GM13977 (cell line): Measurements from ENCODE around the gene SYCP2L.
"Not testable (repeated sequence)": the region's sequence is repeated elsewhere in the genome, so short reads cannot be mapped to it uniquely, and the experiment has no call there.

ENCODE experiments used
- DNase-seq: peaks from one replicate; pipeline ENCODE4 v3.0.0; 2012; ENCODE audit warnings: low spot score
- CTCF ChIP-seq: IDR thresholded peaks from 2 replicates; pipeline ENCODE4 v1.5.1; 2012; ENCODE audit warnings: mild to moderate bottlenecking, control low read depth; ENCODE audit not compliant: insufficient read depth; ENCODE audit errors: extremely low read depth, missing control alignments
- in situ Hi-C: fragments of 300-500 bp; cut with MboI; formaldehyde crosslinking; loops from one replicate; pipeline ENCODE4 v1.12.0; 2022; ENCODE audit warnings: low sequenced_read_pairs, low pct_unique_long_range_greater_than_20kb, mixed read lengths, inconsistent platforms; ENCODE audit not compliant: unreplicated experiment

Gene SYCP2L

GRCh38 chr6:10877871-10878270 lies 9.0 kb upstream of the SYCP2L start:
- no peak for DNase-seq
- no peak for TF ChIP-seq CTCF
- in situ Hi-C loops = no loop called here

GRCh38 chr6:10880366-10880765 lies 6.5 kb upstream of the SYCP2L start:
- no peak for TF ChIP-seq CTCF
- DNase-seq = no peak
- in situ Hi-C loops = no loop called here

GRCh38 chr6:10882253-10882630 lies 4.6 kb upstream of the SYCP2L start:
- in situ Hi-C loops, DNase-seq: not testable (repeated sequence)

- DNase-seq = no peak
- TF ChIP-seq CTCF = no peak
- in situ Hi-C loops = no loop called here
Measured at GRCh38 chr6:10882657-10883171, 4.1 kb upstream of the SYCP2L start.

GRCh38 chr6:10883312-10884244 lies 3.3 kb upstream of the SYCP2L start:
- DNase-seq = no peak
- in situ Hi-C loops = no loop called here
- no peak for TF ChIP-seq CTCF

- no peak for DNase-seq
- in situ Hi-C loops = no loop called here
- TF ChIP-seq CTCF = no peak
Measured at GRCh38 chr6:10884245-10884972, 2.4 kb upstream of the SYCP2L start.

- in situ Hi-C loops, DNase-seq: not testable (repeated sequence)
Measured at GRCh38 chr6:10886365-10886690, 524 bp upstream of the SYCP2L start.
